H1 (cell line): ENCODE results near the gene KDM6A. TPM values are rescaled to one million over a fixed set of nuclear protein-coding genes. Genes with fewer than 3 reads are reported as not detected.

Experiments
- E2F6 ChIP-seq: IDR thresholded peaks from 2 replicates; pipeline ENCODE4 v1.6.1; 2012; ENCODE audit warnings: inconsistent platforms
- polyA plus RNA-seq, 7 experiments: library from polyadenylated mRNA; depleted of rRNA in 3 of 7; stranded (reverse) in 5 of 7; unstranded in 2 of 7; fragments of >200 nt in 5 of 7; fragments of 200-250 nt in 2 of 7; gene quantifications; 1 replicate in 5 of 7; 2 replicates in 1 of 7; 4 replicates in 1 of 7; pipeline versions ENCODE4 v1.2.1 to v1.2.3, GENCODE V29; 2011 to 2013; ENCODE audit warnings: missing spikeins in 2 of 7, mixed read lengths in 2 of 7
- total RNA-seq: library from RNA; stranded (reverse); fragmentation: NEBNext Ultra II Directional; extraction: Animal tissue kit (Norgen Biotek cat#: 25700); gene quantifications from 2 replicates; pipeline ENCODE4 v1.2.1, GENCODE V29; 2021

Gene KDM6A
- total and polyA plus RNA-seq, 2 of the 8 experiments (the other 6 are each of a cell fraction or from before 2014, with no cell fraction given), result 43.5 to 58.4 TPM

- TF ChIP-seq E2F6, result no peak
Observed at GRCh38 chrX:44842550-44843317, 30.3 kb upstream of the KDM6A start (continued).
